ENCODE data around the gene REC8.
"Not testable (repeated sequence)": the region's sequence is repeated elsewhere in the genome, so short reads cannot be mapped to it uniquely, and the experiment has no call there.

DNA sequence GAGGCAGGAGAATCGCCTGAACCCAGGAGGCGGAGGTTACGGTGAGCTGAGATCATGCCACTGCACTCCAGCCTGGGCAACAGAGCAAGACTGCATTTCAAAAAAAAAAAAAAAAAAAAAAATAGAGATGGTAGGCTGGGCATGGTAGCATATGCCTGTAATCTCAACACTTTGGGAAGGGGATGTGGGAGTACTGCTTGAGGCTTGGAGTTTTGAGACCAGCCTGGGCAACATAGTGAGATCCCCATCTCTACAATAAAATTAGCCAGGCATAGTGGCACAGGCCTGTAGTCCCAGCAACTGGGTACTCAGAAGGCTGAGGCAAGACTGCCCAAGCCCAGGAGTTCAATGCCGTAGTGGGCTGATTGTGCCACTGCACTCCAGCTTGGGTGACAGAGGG lies 51.1 kb downstream of the REC8 start:
- TF ChIP-seq POLR2A, EP300 (IDR thresholded peaks at IDR 0.05): not testable (repeated sequence)
- TF ChIP-seq, protein P1, sequence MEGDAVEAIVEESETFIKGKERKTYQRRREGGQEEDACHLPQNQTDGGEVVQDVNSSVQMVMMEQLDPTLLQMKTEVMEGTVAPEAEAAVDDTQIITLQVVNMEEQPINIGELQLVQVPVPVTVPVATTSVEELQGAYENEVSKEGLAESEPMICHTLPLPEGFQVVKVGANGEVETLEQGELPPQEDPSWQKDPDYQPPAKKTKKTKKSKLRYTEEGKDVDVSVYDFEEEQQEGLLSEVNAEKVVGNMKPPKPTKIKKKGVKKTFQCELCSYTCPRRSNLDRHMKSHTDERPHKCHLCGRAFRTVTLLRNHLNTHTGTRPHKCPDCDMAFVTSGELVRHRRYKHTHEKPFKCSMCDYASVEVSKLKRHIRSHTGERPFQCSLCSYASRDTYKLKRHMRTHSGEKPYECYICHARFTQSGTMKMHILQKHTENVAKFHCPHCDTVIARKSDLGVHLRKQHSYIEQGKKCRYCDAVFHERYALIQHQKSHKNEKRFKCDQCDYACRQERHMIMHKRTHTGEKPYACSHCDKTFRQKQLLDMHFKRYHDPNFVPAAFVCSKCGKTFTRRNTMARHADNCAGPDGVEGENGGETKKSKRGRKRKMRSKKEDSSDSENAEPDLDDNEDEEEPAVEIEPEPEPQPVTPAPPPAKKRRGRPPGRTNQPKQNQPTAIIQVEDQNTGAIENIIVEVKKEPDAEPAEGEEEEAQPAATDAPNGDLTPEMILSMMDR (IDR thresholded peaks at IDR 0.05), result not testable (repeated sequence)

Measured in ovary (tissue), 3 donors.